Sigmoid colon (tissue), 7 donors: Measurements from ENCODE around the gene TOM1. TPM values are rescaled to one million over a fixed set of nuclear protein-coding genes. Genes with fewer than 3 reads are reported as not detected.

ENCODE experiments used
- DNase-seq: peaks from one replicate; pipeline ENCODE4 v3.0.0-alpha.2; 2019
- H3K27ac ChIP-seq, 4 donors: fragments of 200-600 bp; sonication (generic); one replicate each; pipeline ENCODE4 v1.5.1; 2016 to 2019; ENCODE audit warnings: mild to moderate bottlenecking in 1 of 4
- H3K27me3 ChIP-seq, 3 donors: fragments of 200-600 bp; sonication (generic); one replicate each; pipeline ENCODE4 v1.5.1; 2019; ENCODE audit warnings: mild to moderate bottlenecking in 1 of 3
- H3K36me3 ChIP-seq, 4 donors: fragments of 200-600 bp; sonication (generic); one replicate each; pipeline ENCODE4 v1.5.1; 2016 to 2019
- H3K4me1 ChIP-seq, 4 donors: fragments of 200-600 bp; sonication (generic); one replicate each; pipeline ENCODE4 v1.5.1; 2017 to 2019
- H3K4me3 ChIP-seq, 4 donors: fragments of 200-600 bp; sonication (generic); one replicate each; pipeline ENCODE4 v1.5.1; 2017 to 2019; ENCODE audit warnings: mild to moderate bottlenecking in 2 of 4, moderate library complexity in 1 of 4
- H3K9me3 ChIP-seq, 4 donors: fragments of 200-600 bp in 3 of 4; sonication (generic) in 3 of 4; one replicate each; pipeline versions ENCODE4 v1.5.1 to v1.6.1; 2013 to 2019
- EP300 ChIP-seq, 4 donors: sonication (generic); formaldehyde crosslinking; IDR thresholded peaks; one replicate each; pipeline ENCODE4 v1.6.1; 2017; ENCODE audit warnings: antibody characterized with exemption in 4 of 4
- POLR2A ChIP-seq, 2 donors: fragments of 450-650 bp; IDR thresholded peaks; one replicate each; pipeline ENCODE4 v1.6.1; 2016; ENCODE audit warnings: antibody characterized with exemption in 2 of 2, mild to moderate bottlenecking in 2 of 2, moderate library complexity in 2 of 2
- POLR2AphosphoS5 ChIP-seq, 4 donors: sonication (generic); formaldehyde crosslinking; IDR thresholded peaks; one replicate each; pipeline ENCODE4 v1.6.1; 2017; ENCODE audit warnings: antibody characterized with exemption in 4 of 4
- WGBS, 2 donors: extraction: QIAGEN DNeasy Blood & Tissue Kit; methylation state at CpG; one replicate each; pipeline ENCODE4 v1.1.7; 2013; 5-methylcytosine and 5-hydroxymethylcytosine counted together
- intact Hi-C: fragments of 100-400 bp; cut with DNase I; formaldehyde crosslinking; loops from one replicate; pipeline ENCODE4 v1.15.1; 2023
- polyA plus RNA-seq, 3 donors: library from polyadenylated mRNA; stranded (reverse); fragments of 200-250 nt; gene quantifications; one replicate each; pipeline ENCODE4 v1.2.3, GENCODE V29; 2013
- total RNA-seq, 4 donors: library from RNA; depleted of rRNA; stranded (reverse); fragments of >200 nt; gene quantifications; one replicate each; pipeline ENCODE4 v1.1.0, GENCODE V29; 2016
- TF ChIP-seq, protein P1 (sequence below), 4 experiments: fragments of 450-650 bp in 3 of 4; fragments of 200-600 bp in 1 of 4; IDR thresholded peaks; one replicate each; pipeline ENCODE4 v1.5.1; 2016 to 2019; ENCODE audit warnings: antibody characterized with exemption in 4 of 4, mild to moderate bottlenecking in 3 of 4, moderate library complexity in 2 of 4
- donor health status: healthy with polysubstance abuse.
- donor health status: Bipolar disorder and iron deficiency.
- donor health status: healthy.

Gene TOM1
- total and polyA plus RNA-seq, 7 donors, result 32.5 to 66.5 (median 50.8) TPM

DNA sequence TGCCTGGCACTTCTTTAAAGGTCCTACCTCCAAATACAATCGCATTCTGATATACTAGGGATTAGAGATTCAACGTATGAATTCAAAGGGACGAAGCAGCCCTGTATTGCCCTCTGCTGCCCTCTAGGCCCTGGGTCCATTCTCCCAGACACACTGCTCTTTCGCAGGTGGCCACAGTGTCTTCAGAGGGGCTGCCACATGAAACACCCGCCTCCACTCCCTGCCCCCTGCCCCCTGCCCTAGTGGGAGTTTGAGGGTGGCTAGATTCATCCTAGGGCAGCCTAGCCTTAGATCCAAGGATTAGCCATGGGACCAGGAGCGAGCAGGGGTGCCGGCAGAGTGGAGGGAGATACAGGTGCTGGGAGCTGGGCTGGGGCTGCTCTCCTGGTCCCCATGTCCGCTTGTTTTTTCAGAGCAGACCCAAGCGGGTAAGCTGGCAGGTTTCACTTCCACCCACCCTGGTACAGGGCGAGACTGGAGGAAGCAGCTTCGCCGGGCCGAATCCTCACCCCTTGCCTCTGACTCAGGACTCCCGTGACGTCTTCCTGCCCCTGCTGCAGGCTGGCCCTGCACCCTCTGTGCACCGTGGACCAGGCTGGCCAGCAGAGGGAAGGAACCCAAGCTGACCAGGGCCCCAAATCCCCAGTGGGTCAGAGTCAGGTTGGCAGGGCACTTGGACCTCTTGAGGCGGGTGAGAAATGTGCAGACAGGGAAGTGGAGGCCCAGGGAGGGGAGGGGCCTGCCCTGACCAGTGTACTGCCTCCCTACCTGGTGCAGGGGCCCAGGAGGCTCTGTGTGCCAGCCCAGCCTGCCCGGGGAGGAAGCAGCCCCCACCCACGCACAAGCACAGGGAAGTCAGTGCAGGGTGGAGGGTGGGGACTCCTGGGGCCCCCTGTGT lies 52.8 kb downstream of the TOM1 start:
- 52 to 67% methylated on average over 19 of the region's 19 CpGs for WGBS, 2 donors
- H3K4me1 ChIP-seq, result peaks cover 6 to 48% (median 25%) of the 10 kb centered on the region in 4 donors
- H3K36me3 ChIP-seq, result peaks cover 0 to 9% (median 0%) of the 10 kb centered on the region in 4 donors
- intact Hi-C loops, result loop anchor here (5.0 kb wide), 1 partner anchor 770 kb away; no protein-coding TSS in a partner anchor
- DNase-seq, result peak; percentile 88
- H3K9me3 ChIP-seq, result no peaks in the 10 kb centered on the region
- no peak overlapping the region for H3K4me3 ChIP-seq
- H3K27ac ChIP-seq, result peak overlapping the region; percentile 58 to 88 (median 84)
- TF ChIP-seq POLR2A (IDR thresholded peaks at IDR 0.05), result no peak
- TF ChIP-seq POLR2AphosphoS5 (IDR thresholded peaks at IDR 0.05), result peak in 2 of 4 donors; percentile 36
- TF ChIP-seq, protein P1, sequence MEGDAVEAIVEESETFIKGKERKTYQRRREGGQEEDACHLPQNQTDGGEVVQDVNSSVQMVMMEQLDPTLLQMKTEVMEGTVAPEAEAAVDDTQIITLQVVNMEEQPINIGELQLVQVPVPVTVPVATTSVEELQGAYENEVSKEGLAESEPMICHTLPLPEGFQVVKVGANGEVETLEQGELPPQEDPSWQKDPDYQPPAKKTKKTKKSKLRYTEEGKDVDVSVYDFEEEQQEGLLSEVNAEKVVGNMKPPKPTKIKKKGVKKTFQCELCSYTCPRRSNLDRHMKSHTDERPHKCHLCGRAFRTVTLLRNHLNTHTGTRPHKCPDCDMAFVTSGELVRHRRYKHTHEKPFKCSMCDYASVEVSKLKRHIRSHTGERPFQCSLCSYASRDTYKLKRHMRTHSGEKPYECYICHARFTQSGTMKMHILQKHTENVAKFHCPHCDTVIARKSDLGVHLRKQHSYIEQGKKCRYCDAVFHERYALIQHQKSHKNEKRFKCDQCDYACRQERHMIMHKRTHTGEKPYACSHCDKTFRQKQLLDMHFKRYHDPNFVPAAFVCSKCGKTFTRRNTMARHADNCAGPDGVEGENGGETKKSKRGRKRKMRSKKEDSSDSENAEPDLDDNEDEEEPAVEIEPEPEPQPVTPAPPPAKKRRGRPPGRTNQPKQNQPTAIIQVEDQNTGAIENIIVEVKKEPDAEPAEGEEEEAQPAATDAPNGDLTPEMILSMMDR (IDR thresholded peaks at IDR 0.05), result no peak
- TF ChIP-seq EP300 (IDR thresholded peaks at IDR 0.05), result no peak
- no peaks in the 10 kb centered on the region for H3K27me3 ChIP-seq

- WGBS, 2 donors, result 63 to 81% methylated on average over 12 of the region's 12 CpGs
- Histone ChIP-seq H3K4me3 (no peak overlapping the region), H3K4me1 (peaks cover 6 to 48% (median 25%) of the 10 kb centered on the region in 4 donors), H3K36me3 (peaks cover 0 to under 1% (median 0%) of the 10 kb centered on the region in 4 donors), H3K9me3 (no peaks in the 10 kb centered on the region), H3K27ac (peak overlapping the region; percentile 58 to 88 (median 84)), H3K27me3 (no peaks in the 10 kb centered on the region)
- intact Hi-C loops, result loop anchor here (5.0 kb wide), 1 partner anchor 769 kb away; no protein-coding TSS in a partner anchor
- no peak for DNase-seq
- TF ChIP-seq POLR2AphosphoS5 (IDR thresholded peaks at IDR 0.05) (no peak), POLR2A (IDR thresholded peaks at IDR 0.05) (no peak), EP300 (IDR thresholded peaks at IDR 0.05) (no peak)
These were observed 53.6 kb downstream of the TOM1 start for GRCh38 chr22:35353318-35353717.

GRCh38 chr22:35354068-35354467 lies 54.4 kb downstream of the TOM1 start:
- Histone ChIP-seq H3K27me3 (no peaks in the 10 kb centered on the region), H3K36me3 (no peaks in the 10 kb centered on the region), H3K4me3 (no peak overlapping the region), H3K4me1 (peaks cover 6 to 47% (median 25%) of the 10 kb centered on the region in 4 donors), H3K9me3 (no peaks in the 10 kb centered on the region), H3K27ac (peak overlapping the region in 1 of 4 donors; percentile 86)
- no peak for DNase-seq
- TF ChIP-seq EP300 (IDR thresholded peaks at IDR 0.05) (no peak), POLR2A (IDR thresholded peaks at IDR 0.05) (no peak), POLR2AphosphoS5 (IDR thresholded peaks at IDR 0.05) (no peak)
- TF ChIP-seq, protein P1 (IDR thresholded peaks at IDR 0.05), result no peak
- intact Hi-C loops, result loop anchor here (5.0 kb wide), 1 partner anchor 768 kb away; no protein-coding TSS in a partner anchor
- 85 to 93% methylated on average over 4 of the region's 4 CpGs for WGBS, 2 donors

- Histone ChIP-seq H3K27me3 (peaks cover 0 to 17% (median 15%) of the 10 kb centered on the region in 3 donors), H3K9me3 (no peaks in the 10 kb centered on the region), H3K27ac (no peak overlapping the region), H3K4me1 (peaks cover 0 to 11% (median 0%) of the 10 kb centered on the region in 4 donors), H3K36me3 (no peaks in the 10 kb centered on the region), H3K4me3 (no peak overlapping the region)
- no peak for DNase-seq
- intact Hi-C loops, result no loop called here
- WGBS, 2 donors, result 75 to 76% methylated on average over 6 of the region's 6 CpGs
- TF ChIP-seq, protein P1 (IDR thresholded peaks at IDR 0.05), result no peak
- TF ChIP-seq EP300 (IDR thresholded peaks at IDR 0.05) (no peak), POLR2AphosphoS5 (IDR thresholded peaks at IDR 0.05) (peak in 1 of 4 donors; percentile 22), POLR2A (IDR thresholded peaks at IDR 0.05) (no peak)
These were observed 58.4 kb downstream of the TOM1 start for GRCh38 chr22:35357883-35358621.
